AG04450 (cell line): ENCODE results near the gene ZNF264. TPM values are rescaled to one million over a fixed set of nuclear protein-coding genes. Genes with fewer than 3 reads are reported as not detected.
"Not testable (repeated sequence)": the region's sequence is repeated elsewhere in the genome, so short reads cannot be mapped to it uniquely, and the experiment has no call there.

Source experiments
- CTCF ChIA-PET: fragments of 300-600, 350-600 bp; formaldehyde crosslinking; extraction: SDS; loops from one replicate; lab custom pipeline; 2022; ENCODE audit warnings: antibody characterized with exemption, inconsistent platforms; lab: Charles Lee
- POLR2A ChIA-PET: fragments of 350-600 bp; formaldehyde crosslinking; extraction: SDS; loops from one replicate; lab custom pipeline; 2021; ENCODE audit warnings: antibody characterized with exemption, inconsistent platforms; lab: Yijun Ruan, JAX
- DNase-seq: peaks from one replicate; pipeline ENCODE4 v3.0.0-alpha.2; 2011; ENCODE audit warnings: low read depth, low spot score
- H3K27ac ChIP-seq: one replicate; pipeline ENCODE4 v1.5.1; 2012; ENCODE audit warnings: low read depth, low read length, control low read depth
- H3K27me3 ChIP-seq: one replicate; pipeline ENCODE4 v1.6.0; 2012; ENCODE audit warnings: low read length; ENCODE audit not compliant: control insufficient read depth, insufficient read depth
- H3K4me3 ChIP-seq: 2 replicates; pipeline ENCODE4 v1.5.1; 2011; ENCODE audit warnings: mild to moderate bottlenecking, low read depth, low read length, control low read depth
- H3K9me3 ChIP-seq: 2 replicates; pipeline ENCODE4 v1.5.1; 2012; ENCODE audit warnings: low read length; ENCODE audit not compliant: control insufficient read depth, insufficient read depth
- polyA plus RNA-seq: library from polyadenylated mRNA; depleted of rRNA; stranded (reverse); fragments of >200 nt; gene quantifications from 2 replicates; pipeline ENCODE4 v1.2.3, GENCODE V29; 2011
- TF ChIP-seq, protein P1 (sequence below): IDR thresholded peaks from 2 replicates; pipeline ENCODE4 v1.5.1; 2011; ENCODE audit warnings: low read depth, low read length, control low read depth, inconsistent platforms

ZNF264 gene
- polyA plus RNA-seq, 1 experiment = 7.1 TPM

DNA sequence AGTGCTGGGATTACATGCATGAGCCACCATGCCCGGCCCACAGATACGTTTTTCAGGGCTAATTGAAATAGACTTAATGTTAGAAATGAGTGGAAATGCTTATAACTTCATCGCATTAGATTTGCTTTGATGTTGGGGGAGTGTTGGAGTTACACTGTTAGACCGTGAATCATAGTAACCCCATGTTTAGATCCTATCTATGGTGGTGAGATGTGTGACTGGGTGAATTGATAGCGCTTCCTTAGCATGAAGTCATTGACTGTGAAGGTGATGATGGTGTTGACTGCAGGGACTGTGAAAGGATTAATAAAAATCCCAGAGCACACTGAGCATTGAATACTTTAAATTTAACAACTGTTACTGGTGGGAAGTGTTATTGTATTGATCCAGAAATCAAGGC, 1.7 kb downstream of the ZNF264 start:
- Histone ChIP-seq H3K9me3 (peaks cover 12% of the 10 kb centered on the region), H3K27me3 (no peaks in the 10 kb centered on the region), H3K4me3 (peak overlapping the region; percentile 97; the same call in 1 of the 2 replicates), H3K27ac (no peak overlapping the region)
- ChIA-PET POLR2A (no interaction called here), CTCF (no interaction called here)
- TF ChIP-seq, protein P1, sequence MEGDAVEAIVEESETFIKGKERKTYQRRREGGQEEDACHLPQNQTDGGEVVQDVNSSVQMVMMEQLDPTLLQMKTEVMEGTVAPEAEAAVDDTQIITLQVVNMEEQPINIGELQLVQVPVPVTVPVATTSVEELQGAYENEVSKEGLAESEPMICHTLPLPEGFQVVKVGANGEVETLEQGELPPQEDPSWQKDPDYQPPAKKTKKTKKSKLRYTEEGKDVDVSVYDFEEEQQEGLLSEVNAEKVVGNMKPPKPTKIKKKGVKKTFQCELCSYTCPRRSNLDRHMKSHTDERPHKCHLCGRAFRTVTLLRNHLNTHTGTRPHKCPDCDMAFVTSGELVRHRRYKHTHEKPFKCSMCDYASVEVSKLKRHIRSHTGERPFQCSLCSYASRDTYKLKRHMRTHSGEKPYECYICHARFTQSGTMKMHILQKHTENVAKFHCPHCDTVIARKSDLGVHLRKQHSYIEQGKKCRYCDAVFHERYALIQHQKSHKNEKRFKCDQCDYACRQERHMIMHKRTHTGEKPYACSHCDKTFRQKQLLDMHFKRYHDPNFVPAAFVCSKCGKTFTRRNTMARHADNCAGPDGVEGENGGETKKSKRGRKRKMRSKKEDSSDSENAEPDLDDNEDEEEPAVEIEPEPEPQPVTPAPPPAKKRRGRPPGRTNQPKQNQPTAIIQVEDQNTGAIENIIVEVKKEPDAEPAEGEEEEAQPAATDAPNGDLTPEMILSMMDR = no peak
- DNase-seq = no peak

DNA sequence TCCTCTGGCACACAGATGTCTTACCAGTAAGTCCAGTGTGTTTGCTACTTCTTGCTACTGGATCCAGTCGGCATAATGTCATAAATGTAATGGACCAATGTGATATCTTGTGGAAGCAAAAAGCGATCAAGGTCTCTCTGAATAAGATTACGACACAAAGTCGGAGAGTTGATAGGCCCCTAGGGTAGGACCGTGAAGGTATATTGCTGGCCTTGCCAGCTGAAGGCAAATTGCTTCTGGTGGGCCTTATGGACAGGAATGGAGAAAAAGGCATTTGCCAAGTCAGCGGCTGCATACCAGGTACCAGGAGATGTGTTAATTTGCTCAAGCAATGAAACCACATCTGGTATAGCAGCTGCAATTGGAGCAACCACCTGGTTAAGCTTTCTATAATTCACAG, 6.6 kb downstream of the ZNF264 start:
- H3K4me3 ChIP-seq, H3K9me3 ChIP-seq, H3K27ac ChIP-seq, CTCF ChIA-PET, DNase-seq, H3K27me3 ChIP-seq, POLR2A ChIA-PET: not testable (repeated sequence)

DNA sequence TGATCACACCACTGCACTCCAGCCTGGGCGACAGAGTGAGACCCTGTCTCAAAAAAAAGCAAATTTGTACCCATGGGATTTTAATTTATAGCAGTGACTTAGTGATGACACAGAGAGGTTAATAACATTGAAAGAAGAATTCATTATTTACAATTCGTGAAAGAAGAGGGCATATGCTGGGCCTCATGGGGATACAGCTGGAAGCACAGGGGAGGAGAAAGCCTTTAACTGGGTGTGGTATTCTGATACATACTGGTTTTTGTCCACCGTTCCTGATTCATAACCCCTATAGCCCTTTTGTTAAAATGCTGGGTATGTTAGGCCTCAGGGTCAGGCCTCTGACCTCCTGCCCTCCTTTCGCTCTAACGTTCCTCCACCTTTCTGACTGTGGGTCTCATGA, 10.9 kb downstream of the ZNF264 start:
- no peak for DNase-seq
- Histone ChIP-seq H3K27me3 (no peaks in the 10 kb centered on the region), H3K9me3 (peaks cover 22% of the 10 kb centered on the region), H3K27ac (no peak overlapping the region), H3K4me3 (no peak overlapping the region)
- TF ChIP-seq, protein P1 = no peak
- ChIA-PET CTCF (no interaction called here), POLR2A (no interaction called here)

DNA sequence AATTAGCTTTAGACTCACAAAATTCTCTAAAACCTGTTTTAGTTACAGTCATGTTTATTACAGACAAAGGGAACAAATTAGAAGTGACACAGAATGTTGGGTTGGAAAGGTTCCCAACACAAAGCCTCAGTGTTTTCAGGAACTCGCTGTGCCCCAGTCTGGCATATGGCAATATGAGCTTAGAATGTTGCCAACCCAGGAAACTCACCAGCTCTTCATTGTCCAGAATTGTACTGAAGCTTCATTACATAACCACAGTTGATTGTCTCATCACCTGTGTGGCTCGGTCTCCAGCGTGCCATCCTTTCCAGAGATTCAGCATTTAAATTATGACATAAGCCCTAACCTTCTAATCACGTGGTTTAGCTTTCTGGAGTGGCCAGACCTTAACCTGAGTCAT, 19.1 kb downstream of the ZNF264 start:
- TF ChIP-seq, protein P1 = no peak
- H3K9me3 ChIP-seq = peaks cover 30% of the 10 kb centered on the region
- no peak overlapping the region for H3K27ac ChIP-seq
- DNase-seq = no peak
- ChIA-PET CTCF (no interaction called here), POLR2A (no interaction called here)
- no peak overlapping the region for H3K4me3 ChIP-seq
- H3K27me3 ChIP-seq = no peaks in the 10 kb centered on the region

DNA sequence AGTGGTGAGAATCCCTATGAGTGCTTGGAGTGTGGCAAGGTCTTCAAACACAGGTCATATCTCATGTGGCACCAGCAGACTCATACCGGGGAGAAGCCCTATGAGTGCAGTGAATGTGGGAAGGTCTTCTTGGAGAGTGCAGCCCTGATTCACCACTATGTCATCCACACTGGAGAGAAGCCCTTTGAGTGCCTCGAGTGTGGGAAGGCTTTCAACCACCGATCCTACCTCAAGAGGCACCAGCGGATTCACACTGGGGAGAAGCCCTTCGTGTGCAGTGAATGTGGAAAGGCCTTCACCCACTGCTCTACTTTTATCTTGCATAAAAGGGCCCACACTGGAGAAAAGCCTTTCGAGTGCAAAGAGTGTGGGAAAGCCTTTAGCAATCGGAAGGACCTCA, 20.8 kb downstream of the ZNF264 start:
- Histone ChIP-seq H3K27ac (no peak overlapping the region), H3K9me3 (peaks cover 22% of the 10 kb centered on the region; the same call in 1 of the 2 replicates), H3K27me3 (no peaks in the 10 kb centered on the region), H3K4me3 (no peak overlapping the region)
- ChIA-PET CTCF (no interaction called here), POLR2A (no interaction called here)
- TF ChIP-seq, protein P1 = no peak
- no peak for DNase-seq

DNA sequence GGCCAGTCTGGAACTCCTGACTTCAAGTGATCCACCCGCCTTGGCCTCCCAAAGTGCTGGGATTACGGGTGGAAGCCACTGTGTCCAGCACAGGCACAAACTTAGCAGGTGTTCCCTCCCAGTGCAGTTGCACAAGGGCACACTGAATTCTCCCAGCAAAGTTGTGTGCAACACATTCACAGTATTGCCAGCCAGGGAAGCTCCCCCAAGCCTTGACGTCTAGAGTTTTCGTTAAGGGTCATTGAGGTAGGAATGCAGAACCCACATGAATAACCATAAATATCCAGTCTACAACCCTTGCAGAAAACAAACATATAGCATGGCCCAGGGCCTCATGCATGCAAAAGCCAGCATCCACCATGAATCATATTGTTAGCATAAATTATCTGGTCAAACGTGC, 36.2 kb downstream of the ZNF264 start:
- H3K27me3 ChIP-seq = peaks cover 2% of the 10 kb centered on the region
- ChIA-PET POLR2A (no interaction called here), CTCF (no interaction called here)
- no peak overlapping the region for H3K4me3 ChIP-seq
- DNase-seq = no peak
- H3K9me3 ChIP-seq = peaks cover 12% of the 10 kb centered on the region; the same call in 1 of the 2 replicates
- TF ChIP-seq, protein P1 = no peak
- no peak overlapping the region for H3K27ac ChIP-seq
